Measurements from ENCODE around the gene TACO1.

TACO1 gene

DNA sequence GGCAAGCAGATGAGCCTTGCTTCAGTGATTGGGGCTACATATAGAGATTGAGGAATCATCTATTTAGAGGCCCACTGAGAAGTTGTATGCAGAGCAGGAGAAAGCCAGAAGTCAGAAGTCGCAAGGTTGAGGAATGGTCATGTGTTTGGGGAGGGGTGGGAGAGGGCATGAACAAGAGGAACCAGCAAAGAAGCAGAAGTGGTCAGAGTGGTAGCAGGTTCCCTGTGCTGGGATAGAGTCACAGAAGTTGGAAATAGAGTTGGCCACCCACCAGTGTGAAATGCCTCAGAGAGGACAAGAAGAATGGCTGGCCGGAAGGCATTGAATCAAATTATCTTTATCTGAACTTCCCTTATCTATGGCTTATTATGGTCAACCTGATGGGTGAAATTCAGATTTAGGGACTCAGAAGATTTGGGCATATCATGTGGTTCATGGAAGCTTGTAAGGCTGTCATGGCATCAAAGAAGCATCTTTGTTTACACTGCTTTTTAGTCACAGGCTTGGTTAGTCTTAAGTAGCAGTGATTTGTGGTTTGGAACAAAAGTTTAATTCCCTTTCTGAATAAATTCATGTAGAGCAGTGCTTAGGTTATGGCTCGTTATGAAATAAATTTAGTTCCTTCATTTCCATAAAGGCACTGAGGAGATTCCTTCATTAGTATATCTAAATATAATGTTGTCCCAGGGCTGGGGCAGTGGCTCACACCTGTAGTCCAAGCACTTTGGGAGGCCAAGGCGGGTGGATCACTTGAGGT is 41.2 kb downstream of the TACO1 start:
- FAIRE-seq: no peak

DNA sequence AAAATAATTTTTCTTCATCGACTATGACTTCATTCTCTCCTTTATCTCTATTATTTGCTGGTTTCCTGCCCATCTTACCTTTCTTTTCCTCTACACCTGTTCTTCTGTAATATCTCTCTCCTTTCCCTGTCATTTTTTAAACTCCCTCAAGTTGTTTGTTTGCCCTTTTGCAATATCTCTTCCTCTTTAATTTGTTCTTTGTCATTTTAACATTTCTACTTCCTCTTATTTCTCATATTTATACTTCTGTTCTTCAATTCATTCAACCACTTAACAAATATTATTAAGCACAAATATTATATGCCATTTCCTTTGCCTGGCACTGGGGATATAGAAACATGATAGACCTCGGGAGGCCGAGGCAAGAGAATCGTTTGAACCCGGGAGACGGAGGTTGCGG is 44.2 kb downstream of the TACO1 start:
- FAIRE-seq: no peak

DNA sequence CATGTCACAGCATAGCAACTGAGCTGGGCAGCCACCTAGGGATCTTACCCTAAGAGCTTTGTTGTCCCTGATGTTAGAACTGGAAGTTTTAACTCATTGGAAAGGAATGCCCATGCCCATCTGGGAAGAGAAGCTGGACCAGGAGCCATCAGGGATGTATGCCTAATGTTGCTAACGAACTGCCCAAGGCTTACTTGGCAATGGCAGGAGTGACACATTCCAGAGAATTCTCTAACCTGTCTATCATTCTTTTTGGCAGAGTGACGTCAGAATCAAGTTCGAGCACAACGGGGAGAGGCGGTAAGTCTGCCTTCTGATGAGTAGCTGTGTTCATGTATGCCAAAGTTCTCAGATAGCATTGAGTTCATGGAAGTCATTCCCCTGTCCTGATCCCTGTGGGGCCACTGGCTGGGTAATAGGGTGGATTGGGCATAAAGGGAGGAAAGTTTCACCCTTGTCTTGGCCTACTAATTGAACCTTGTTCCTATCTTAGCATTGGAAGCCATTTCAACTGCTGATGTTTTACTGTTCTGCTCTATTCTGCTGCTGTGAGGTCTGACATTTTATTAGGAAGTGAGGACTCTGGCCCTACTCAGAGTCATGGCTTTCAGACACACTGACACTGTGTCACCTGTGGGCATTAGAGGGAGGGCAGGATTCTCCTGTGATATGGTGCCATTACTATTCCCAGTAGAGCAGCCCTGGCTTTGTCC is 45.2 kb downstream of the TACO1 start:
- FAIRE-seq: no peak

DNA sequence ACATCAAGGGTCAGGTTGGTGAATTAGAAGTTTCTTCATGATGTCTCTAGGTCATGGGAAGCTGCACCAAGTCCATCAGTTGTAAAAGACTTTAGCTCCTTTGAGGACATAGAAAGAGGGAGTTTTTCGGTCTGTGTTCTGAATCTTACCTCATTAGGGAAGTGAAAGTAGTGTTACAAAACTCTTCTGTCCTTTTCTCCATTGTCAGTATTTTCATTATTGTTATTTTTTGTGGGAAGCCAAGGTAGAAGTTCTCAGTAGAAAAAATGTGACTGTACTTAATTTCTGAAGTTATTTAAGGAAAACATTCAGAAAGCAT is 45.8 kb downstream of the TACO1 start:
- no peak for FAIRE-seq

DNA sequence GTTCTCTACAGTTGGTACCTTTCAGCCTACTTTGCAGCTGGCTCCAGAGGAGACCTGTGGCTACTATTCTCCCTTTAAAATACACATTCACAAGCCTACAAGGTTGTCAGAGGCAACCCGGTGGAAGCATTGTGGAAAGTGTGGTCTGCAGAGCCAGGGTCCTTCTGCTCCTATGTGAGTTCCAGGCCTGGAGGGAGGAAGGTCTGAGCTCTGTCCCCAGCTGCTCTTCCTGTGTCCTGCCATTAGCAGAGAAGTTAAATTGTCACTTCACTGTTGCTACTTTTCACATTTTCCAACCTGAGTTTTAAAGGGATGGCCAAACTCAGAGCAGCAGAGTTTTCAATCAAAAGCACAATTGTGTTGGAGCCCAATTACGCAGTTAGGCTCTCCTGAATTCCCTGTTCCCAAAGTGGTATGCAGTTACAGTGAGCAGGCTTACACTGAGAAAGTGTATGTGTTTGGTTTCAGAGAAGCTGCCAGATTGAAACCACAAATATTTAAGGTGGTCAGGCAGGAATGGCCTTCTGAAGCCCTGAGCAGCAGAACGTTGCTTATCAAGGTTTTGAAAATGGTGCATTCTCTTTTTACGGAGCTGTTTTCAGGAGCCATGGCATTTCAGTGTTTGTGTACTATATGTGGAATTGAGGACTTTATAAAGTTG is 46.5 kb downstream of the TACO1 start:
- FAIRE-seq: no peak

DNA sequence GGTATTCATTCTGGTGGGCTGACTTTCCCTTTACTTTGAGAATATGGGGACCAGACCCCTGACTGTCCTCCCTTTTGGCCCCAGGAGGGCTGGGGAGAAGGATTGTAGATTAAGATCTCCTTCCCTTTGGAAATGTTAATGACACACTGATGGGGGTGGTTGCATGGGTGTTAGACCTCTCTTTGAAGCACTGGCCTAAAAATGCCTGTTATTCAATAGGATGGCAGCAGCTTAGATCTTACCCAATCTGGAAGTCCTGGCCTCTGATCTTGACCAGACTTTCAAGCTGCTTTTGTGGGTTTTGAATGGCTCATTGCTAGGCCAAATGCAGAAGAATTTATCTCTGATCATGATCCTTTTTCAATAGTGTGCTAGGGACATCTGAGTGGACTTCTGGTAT is 47.2 kb downstream of the TACO1 start:
- FAIRE-seq: no peak

DNA sequence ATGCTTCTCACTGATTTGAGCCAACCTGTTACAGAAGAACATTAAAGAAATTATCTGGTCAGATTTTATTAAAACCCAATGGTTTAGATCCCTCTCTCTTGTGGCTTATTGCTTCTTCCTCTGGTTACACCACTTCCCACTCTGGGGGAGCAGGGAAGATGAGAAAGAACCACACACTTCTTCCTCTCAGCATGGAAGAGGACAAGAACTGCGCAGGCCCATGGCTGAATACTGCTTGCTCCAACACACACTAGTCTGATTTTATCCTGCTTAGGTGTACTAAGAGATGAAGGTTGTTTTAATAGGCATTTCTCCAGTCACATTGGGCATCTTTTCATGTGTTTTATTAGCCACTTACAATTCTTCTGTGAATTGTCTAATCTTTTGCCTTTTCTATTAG is 49.1 kb downstream of the TACO1 start:
- FAIRE-seq: no peak

DNA sequence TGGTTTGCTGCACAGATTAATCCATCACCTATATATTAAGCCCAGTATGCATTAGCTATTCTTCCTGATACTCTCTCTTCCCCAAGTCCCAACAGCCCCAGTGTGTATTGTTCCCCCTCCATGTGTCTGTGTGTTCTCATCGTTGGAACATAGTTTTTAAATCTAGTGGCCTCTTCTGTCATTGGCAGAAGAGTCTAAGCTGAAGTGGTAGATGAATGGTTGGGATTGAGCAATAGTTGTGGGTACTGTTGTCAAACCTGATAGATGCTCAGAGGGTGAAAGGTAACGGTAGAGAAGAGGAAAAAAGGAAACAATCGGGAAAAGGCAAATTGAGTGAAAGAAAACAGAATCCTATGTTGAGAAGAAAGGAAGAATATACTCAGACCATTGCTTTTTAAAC is 51.4 kb downstream of the TACO1 start:
- FAIRE-seq: no peak

DNA sequence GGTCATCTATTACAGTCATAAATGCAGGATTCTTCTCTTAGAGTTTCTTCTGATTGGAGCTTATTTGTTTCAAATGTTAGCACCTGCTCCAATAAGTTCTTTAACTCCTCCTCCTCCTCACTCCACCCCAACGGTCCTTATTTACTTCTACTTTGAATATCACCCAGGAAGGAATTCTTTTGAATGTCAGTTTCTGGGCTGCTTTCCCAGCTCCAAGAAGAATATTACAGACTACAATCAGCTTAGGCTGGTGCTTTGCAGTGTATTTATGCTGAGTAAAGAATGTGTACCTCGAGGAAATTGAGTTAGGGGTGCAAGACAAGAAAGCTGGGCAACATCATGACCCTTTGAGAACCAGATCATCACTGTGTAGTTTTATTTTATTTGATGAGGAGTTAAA is 52.4 kb downstream of the TACO1 start:
- FAIRE-seq: no peak

DNA sequence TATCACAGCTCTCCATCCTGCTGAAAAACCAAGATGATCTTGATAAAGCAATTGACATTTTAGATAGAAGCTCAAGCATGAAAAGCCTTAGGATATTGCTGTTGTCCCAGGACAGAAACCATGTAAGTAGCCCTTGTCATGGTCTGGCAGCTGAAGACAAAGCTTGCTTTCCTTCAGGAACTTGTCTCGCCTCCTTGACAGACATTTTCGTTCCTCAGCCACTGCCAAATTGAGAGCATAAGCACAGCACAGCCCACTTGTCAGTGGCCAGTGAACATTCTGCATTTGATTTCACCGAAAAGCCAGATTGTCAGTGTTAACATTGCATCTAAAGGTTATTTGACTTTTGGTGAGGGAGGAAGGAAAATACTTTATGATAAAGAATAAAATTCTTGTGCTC is 57.1 kb downstream of the TACO1 start:
- no peak for FAIRE-seq
